Natural killer cell (primary cell): ENCODE measurements around the gene ADGRD1. TPM values are rescaled to one million over a fixed set of nuclear protein-coding genes. Genes with fewer than 3 reads are reported as not detected.

Experiments
- ATAC-seq, 3 donors: fragments of 150-1000 bp in 2 of 3; fragments of 200-7000 bp in 1 of 3; cut with Tn5 transposase; 1 replicate in 1 of 3; 2 replicates in 2 of 3; pipeline ENCODE4 v1.10.0; 2021; ENCODE audit warnings: mild to moderate bottlenecking in 2 of 3, moderate library complexity in 2 of 3
- DNase-seq, 2 donors: peaks; one replicate each; pipeline versions ENCODE4 v3.0.0 to v3.0.0-alpha.2; 2013 to 2021; ENCODE audit warnings: mixed read lengths in 1 of 2
- H3K27ac ChIP-seq: one replicate; pipeline ENCODE4 v1.5.1; 2013; ENCODE audit warnings: mild to moderate bottlenecking, low read length
- H3K27me3 ChIP-seq: one replicate; pipeline ENCODE4 v1.6.1; 2013; ENCODE audit warnings: low read length; ENCODE audit not compliant: control insufficient read depth, insufficient read depth
- H3K36me3 ChIP-seq: one replicate; pipeline ENCODE4 v1.6.1; 2013; ENCODE audit warnings: low read length; ENCODE audit not compliant: control insufficient read depth, insufficient read depth
- H3K4me1 ChIP-seq: one replicate; pipeline ENCODE4 v1.6.1; 2013; ENCODE audit warnings: low read length; ENCODE audit not compliant: control insufficient read depth, insufficient read depth
- H3K4me3 ChIP-seq: one replicate; pipeline ENCODE4 v1.5.1; 2013; ENCODE audit warnings: low read length
- H3K9me3 ChIP-seq: one replicate; pipeline ENCODE4 v1.6.1; 2013; ENCODE audit warnings: low read length; ENCODE audit not compliant: control insufficient read depth, insufficient read depth
- H3K27ac Mint-ChIP-seq, 2 donors: one replicate each; pipeline ENCODE4 v1.8.0; 2022; ENCODE audit warnings: mild to moderate bottlenecking in 2 of 2, mixed read lengths in 2 of 2, moderate library complexity in 1 of 2
- H3K27me3 Mint-ChIP-seq, 2 donors: one replicate each; pipeline ENCODE4 v1.8.0; 2022; ENCODE audit warnings: low read depth in 2 of 2, mixed read lengths in 2 of 2
- H3K36me3 Mint-ChIP-seq: one replicate; pipeline ENCODE4 v1.8.0; 2022; ENCODE audit warnings: mixed read lengths
- H3K4me1 Mint-ChIP-seq, 2 donors: one replicate each; pipeline ENCODE4 v1.8.0; 2022; ENCODE audit warnings: mixed read lengths in 2 of 2
- H3K4me3 Mint-ChIP-seq: one replicate; pipeline ENCODE4 v1.8.0; 2022; ENCODE audit warnings: mild to moderate bottlenecking, moderate library complexity, mixed read lengths
- H3K9me3 Mint-ChIP-seq, 2 donors: one replicate each; pipeline ENCODE4 v1.8.0; 2022; ENCODE audit warnings: mixed read lengths in 2 of 2
- CTCF ChIP-seq: fragments of 200-600 bp; IDR thresholded peaks from one replicate; pipeline ENCODE4 v1.8.0; 2022; ENCODE audit warnings: antibody characterized with exemption
- WGBS: methylation state at CpG from one replicate; pipeline ENCODE4 v1.1.7; 2013; ENCODE audit warnings: missing lambda C conversion rate; ENCODE audit not compliant: insufficient coverage; 5-methylcytosine and 5-hydroxymethylcytosine counted together
- intact Hi-C: fragments of 100-400 bp; cut with micrococcal nuclease; formaldehyde crosslinking; loops from one replicate; pipeline ENCODE4 v1.14.2; 2022
- total RNA-seq, 4 donors: library from RNA; stranded (reverse); fragments of 120-200 nt in 1 of 4; gene quantifications; one replicate each; pipeline versions ENCODE4 v1.2.3 to v1.2.4, GENCODE V29; 2013 to 2022

Gene ADGRD1
- total RNA-seq, 3 donors from 2014 or later (not counting 1 experiment from before 2014, with no cell fraction given) = 0.50 to 3.9 (median 1.4) TPM

GRCh38 chr12:131054345-131055092, 100.8 kb downstream of the ADGRD1 start:
- Mint-ChIP-seq H3K36me3 (no peaks in the 10 kb centered on the region), H3K9me3 (no peaks in the 10 kb centered on the region), H3K4me1 (no peaks in the 10 kb centered on the region), H3K27me3 (peaks cover 8 to 32% of the 10 kb centered on the region in 2 donors), H3K27ac (no peak overlapping the region), H3K4me3 (no peak overlapping the region)
- H3K9me3 ChIP-seq = no peaks in the 10 kb centered on the region
- intact Hi-C loops = no loop called here
- no peak for TF ChIP-seq CTCF
- WGBS = 79% methylated on average over 19 of the region's 19 CpGs
- DNase-seq (no peak), ATAC-seq (no peak)
- H3K4me1 ChIP-seq = no peaks in the 10 kb centered on the region
- no peak overlapping the region for H3K4me3 ChIP-seq
- no peaks in the 10 kb centered on the region for H3K27me3 ChIP-seq
- H3K27ac ChIP-seq = no peak overlapping the region
- H3K36me3 ChIP-seq = no peaks in the 10 kb centered on the region

GRCh38 chr12:131055093-131055465, 101.4 kb downstream of the ADGRD1 start:
- Mint-ChIP-seq H3K27me3 (peaks cover 8 to 32% of the 10 kb centered on the region in 2 donors), H3K27ac (no peak overlapping the region), H3K9me3 (no peaks in the 10 kb centered on the region), H3K4me3 (no peak overlapping the region), H3K36me3 (no peaks in the 10 kb centered on the region), H3K4me1 (no peaks in the 10 kb centered on the region)
- no peak overlapping the region for H3K27ac ChIP-seq
- DNase-seq (no peak), ATAC-seq (no peak)
- no peak overlapping the region for H3K4me3 ChIP-seq
- no peak for TF ChIP-seq CTCF
- WGBS = 66% methylated on average over 9 of the region's 9 CpGs
- H3K4me1 ChIP-seq = no peaks in the 10 kb centered on the region
- H3K27me3 ChIP-seq = no peaks in the 10 kb centered on the region
- H3K9me3 ChIP-seq = no peaks in the 10 kb centered on the region
- intact Hi-C loops = no loop called here
- no peaks in the 10 kb centered on the region for H3K36me3 ChIP-seq

- DNase-seq (no peak), ATAC-seq (no peak)
- intact Hi-C loops = no loop called here
- H3K4me3 Mint-ChIP-seq = no peak overlapping the region
- H3K36me3 Mint-ChIP-seq = no peaks in the 10 kb centered on the region
- no peaks in the 10 kb centered on the region for H3K4me1 ChIP-seq
- no peaks in the 10 kb centered on the region for H3K27me3 ChIP-seq
- no peak overlapping the region for H3K27ac ChIP-seq
- H3K27me3 Mint-ChIP-seq = peaks cover 8 to 32% of the 10 kb centered on the region in 2 donors
- WGBS = 36% methylated on average over 7 of the region's 7 CpGs
- H3K4me1 Mint-ChIP-seq = no peaks in the 10 kb centered on the region
- no peak for TF ChIP-seq CTCF
- H3K36me3 ChIP-seq = no peaks in the 10 kb centered on the region
- no peak overlapping the region for H3K4me3 ChIP-seq
- H3K9me3 ChIP-seq = no peaks in the 10 kb centered on the region
- no peak overlapping the region for H3K27ac Mint-ChIP-seq
- H3K9me3 Mint-ChIP-seq = no peaks in the 10 kb centered on the region
These were observed 102.0 kb downstream of the ADGRD1 start for GRCh38 chr12:131055596-131056233.
